Activated T-helper 2 cell treated with anti-CD3 and anti-CD28 coated beads, Interferon-gamma antibody, Interleukin-2, Interleukin-4, amounts not matched to agents 10 μg/mL and 5 μg/mL and 100 μg/mL, durations not matched to agents 14 hours and 24 hours and 36 hours (primary cell): ENCODE measurements around the gene SLC38A1. TPM values are rescaled to one million over a fixed set of nuclear protein-coding genes. Genes with fewer than 3 reads are reported as not detected.

Source experiments
- DNase-seq: peaks from one replicate; pipeline ENCODE4 v3.0.0; 2021; ENCODE audit warnings: low spot score
- H3K27ac Mint-ChIP-seq: one replicate; pipeline ENCODE4 v1.8.0; 2021; ENCODE audit warnings: mixed read lengths
- H3K27me3 Mint-ChIP-seq: one replicate; pipeline ENCODE4 v1.8.0; 2021; ENCODE audit warnings: low read depth, mixed read lengths
- H3K36me3 Mint-ChIP-seq: one replicate; pipeline ENCODE4 v1.8.0; 2021; ENCODE audit warnings: low read depth, mixed read lengths
- H3K4me1 Mint-ChIP-seq: one replicate; pipeline ENCODE4 v1.8.0; 2021; ENCODE audit warnings: low read depth, mixed read lengths
- H3K4me3 Mint-ChIP-seq: one replicate; pipeline ENCODE4 v1.8.0; 2021; ENCODE audit warnings: low read depth, mild to moderate bottlenecking, moderate library complexity, mixed read lengths
- H3K9me3 Mint-ChIP-seq: one replicate; pipeline ENCODE4 v1.8.0; 2021; ENCODE audit warnings: mixed read lengths
- intact Hi-C: fragments of 100-400 bp; cut with micrococcal nuclease; formaldehyde crosslinking; loops from one replicate; pipeline ENCODE4 v1.15.1; 2023
- total RNA-seq: library from RNA; stranded (reverse); gene quantifications from 2 replicates; pipeline ENCODE4 v1.2.3, GENCODE V29; 2022

SLC38A1 gene
- total RNA-seq, 1 donor from 2014 or later: 152 TPM

DNA sequence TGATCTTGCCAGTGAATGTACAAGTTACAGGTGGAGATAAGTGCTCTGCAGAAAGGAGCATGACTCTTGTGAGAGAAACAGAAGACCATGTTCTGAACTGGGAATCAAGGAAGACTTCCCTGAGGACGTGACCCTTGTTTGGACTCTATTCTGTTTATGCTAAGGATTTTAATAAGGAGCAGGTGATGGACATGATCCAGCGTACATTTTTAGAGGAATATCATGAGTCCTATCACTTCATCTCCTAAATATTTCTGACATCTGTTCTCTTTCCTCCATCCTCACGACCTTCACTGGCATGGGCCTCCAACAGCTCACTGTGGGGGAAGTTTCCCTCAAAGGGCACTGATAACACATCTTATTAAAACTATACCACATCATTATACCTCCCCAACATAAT is 7.9 kb upstream of the SLC38A1 start:
- Mint-ChIP-seq H3K36me3 (peaks cover 42% of the 10 kb centered on the region), H3K4me3 (no peak overlapping the region), H3K9me3 (peaks cover 2% of the 10 kb centered on the region), H3K27ac (no peak overlapping the region), H3K27me3 (no peaks in the 10 kb centered on the region), H3K4me1 (peaks cover 6% of the 10 kb centered on the region)
- no peak for DNase-seq
- intact Hi-C loops: no loop called here

DNA sequence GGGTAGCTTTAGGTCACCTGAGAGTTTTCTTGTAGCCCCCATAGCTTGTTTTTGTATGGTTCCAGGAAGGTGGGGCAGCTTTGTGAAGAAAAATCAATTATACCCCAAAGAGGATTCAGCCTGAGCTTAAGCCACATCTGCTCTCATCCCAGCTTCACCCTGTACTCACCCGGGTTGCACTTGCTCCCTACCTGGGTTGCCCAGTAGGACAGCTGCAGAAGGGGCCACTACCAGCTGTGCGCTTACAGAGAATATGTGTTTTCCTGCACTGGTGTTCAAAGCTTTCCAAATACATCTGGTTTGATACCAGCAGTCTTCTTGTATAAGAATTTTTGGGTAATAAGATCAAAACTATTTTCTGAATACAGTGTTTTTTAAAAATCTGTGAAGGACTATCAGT is 3.0 kb upstream of the SLC38A1 start:
- no peak for DNase-seq
- peaks cover 33% of the 10 kb centered on the region for H3K36me3 Mint-ChIP-seq
- H3K27me3 Mint-ChIP-seq: no peaks in the 10 kb centered on the region
- no peak overlapping the region for H3K27ac Mint-ChIP-seq
- intact Hi-C loops: no loop called here
- H3K4me3 Mint-ChIP-seq: no peak overlapping the region
- H3K9me3 Mint-ChIP-seq: no peaks in the 10 kb centered on the region
- H3K4me1 Mint-ChIP-seq: peaks cover 22% of the 10 kb centered on the region

DNA sequence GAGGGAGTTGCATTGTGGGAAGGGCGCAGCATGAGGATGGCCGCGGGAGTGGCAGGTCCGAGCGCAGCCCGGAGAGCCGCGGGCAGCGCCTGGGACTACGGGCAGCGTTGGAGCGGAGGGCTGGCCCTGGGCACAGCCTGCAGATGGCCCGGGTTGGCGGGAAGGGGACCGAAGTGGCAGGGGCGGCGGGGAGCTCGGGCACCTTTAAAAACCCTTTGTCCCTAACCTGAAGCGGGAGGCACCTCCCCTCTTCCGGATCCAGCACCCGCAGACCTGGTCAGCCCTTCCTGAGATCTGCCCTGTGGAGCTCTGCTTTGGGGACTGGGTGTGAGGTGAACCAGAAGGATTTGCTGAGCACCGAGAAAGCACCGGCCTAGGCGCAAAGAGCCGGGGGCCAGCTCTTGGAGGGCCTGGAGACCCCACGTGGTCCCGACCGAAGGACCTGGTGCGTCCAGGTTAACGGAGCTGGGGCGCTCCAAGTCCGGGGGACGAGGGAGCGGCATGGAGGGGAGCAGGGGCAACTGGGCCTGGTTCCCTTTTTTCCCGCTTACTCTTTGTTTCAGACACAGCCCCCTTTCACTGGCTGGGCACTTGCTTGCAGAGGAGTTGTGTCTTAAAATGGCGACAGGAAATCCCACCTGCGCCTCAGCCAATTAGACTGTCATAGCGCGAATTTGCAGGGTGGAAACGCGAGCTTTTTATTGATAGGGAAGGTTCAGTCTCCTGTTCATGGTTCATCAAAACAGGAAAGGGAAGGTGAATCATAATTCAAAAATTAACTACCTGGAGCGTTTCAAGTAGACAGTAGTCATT is 792 bp upstream of the SLC38A1 start:
- H3K4me1 Mint-ChIP-seq: peaks cover 22% of the 10 kb centered on the region
- H3K36me3 Mint-ChIP-seq: peaks cover 20% of the 10 kb centered on the region
- H3K27me3 Mint-ChIP-seq: no peaks in the 10 kb centered on the region
- intact Hi-C loops: loop anchor here (1.0 to 10.0 kb wide), 11 partner anchors 53 to 1438 kb away; partner anchors contain the start of genes ARID2 and RPAP3
- DNase-seq: peak; percentile 52
- no peak overlapping the region for H3K4me3 Mint-ChIP-seq
- no peak overlapping the region for H3K27ac Mint-ChIP-seq
- H3K9me3 Mint-ChIP-seq: no peaks in the 10 kb centered on the region

DNA sequence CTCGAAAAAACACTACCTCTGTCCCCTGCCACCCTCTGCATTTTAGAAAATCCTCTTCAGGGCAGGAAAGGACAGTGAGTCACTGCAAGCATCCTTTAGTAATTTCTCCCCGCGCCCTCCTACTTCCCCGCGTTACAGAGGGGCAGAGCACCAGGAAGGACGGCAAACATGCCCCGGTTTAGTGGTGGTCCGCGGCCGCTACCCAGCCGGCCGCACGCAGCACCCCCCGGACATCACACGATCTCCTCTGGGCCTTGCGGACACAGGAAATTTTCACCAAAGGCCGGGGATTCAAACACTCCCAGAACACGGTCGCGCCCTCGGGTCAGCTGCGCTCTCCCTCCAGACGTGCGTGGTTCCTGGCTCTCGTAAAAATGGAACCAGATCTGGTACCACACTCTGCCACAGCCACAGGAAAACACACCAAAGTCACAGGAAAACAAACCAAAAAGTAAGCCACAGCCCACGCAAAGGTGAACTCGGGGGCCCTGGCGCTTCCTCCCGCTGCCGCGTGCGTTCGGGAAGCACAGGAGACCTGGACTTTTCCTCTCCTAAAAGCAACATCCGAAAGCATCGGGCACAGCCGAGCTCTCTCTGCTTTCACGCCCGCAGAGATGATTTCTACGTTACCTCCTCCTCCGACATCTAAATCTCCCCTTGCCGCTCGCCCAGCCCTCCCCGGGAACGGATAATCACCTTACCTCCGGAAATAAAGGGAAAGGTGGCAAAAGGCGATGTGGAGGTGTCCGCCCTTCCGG is 839 bp downstream of the SLC38A1 start:
- intact Hi-C loops: loop anchor here (2.0 to 10.0 kb wide), 7 partner anchors 191 to 1439 kb away; partner anchors contain the start of genes ARID2 and RPAP3
- peak; percentile 30 for DNase-seq
- H3K9me3 Mint-ChIP-seq: no peaks in the 10 kb centered on the region
- no peak overlapping the region for H3K4me3 Mint-ChIP-seq
- H3K27ac Mint-ChIP-seq: no peak overlapping the region
- H3K4me1 Mint-ChIP-seq: peaks cover 30% of the 10 kb centered on the region
- peaks cover 19% of the 10 kb centered on the region for H3K36me3 Mint-ChIP-seq
- no peaks in the 10 kb centered on the region for H3K27me3 Mint-ChIP-seq

DNA sequence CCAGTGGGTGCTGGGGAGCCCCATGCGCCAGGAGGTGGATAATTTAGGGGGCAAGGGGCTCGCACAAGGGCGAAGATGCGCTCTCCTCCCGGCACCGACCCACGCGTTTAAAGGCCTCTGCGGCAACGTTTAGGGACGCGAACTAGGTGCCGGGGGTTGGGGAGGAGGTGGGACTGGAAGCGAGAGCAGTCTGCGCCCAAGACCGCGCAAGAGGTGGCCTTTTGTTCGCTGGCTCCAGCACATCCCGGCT is 1.3 kb downstream of the SLC38A1 start:
- intact Hi-C loops: loop anchor here (5.0 to 10.0 kb wide), 6 partner anchors 280 to 1440 kb away; partner anchors contain the start of genes ARID2 and RPAP3
- H3K27me3 Mint-ChIP-seq: no peaks in the 10 kb centered on the region
- H3K4me1 Mint-ChIP-seq: peaks cover 34% of the 10 kb centered on the region
- H3K36me3 Mint-ChIP-seq: peaks cover 21% of the 10 kb centered on the region
- peak; percentile 26 for DNase-seq
- no peaks in the 10 kb centered on the region for H3K9me3 Mint-ChIP-seq
- no peak overlapping the region for H3K27ac Mint-ChIP-seq
- H3K4me3 Mint-ChIP-seq: no peak overlapping the region

DNA sequence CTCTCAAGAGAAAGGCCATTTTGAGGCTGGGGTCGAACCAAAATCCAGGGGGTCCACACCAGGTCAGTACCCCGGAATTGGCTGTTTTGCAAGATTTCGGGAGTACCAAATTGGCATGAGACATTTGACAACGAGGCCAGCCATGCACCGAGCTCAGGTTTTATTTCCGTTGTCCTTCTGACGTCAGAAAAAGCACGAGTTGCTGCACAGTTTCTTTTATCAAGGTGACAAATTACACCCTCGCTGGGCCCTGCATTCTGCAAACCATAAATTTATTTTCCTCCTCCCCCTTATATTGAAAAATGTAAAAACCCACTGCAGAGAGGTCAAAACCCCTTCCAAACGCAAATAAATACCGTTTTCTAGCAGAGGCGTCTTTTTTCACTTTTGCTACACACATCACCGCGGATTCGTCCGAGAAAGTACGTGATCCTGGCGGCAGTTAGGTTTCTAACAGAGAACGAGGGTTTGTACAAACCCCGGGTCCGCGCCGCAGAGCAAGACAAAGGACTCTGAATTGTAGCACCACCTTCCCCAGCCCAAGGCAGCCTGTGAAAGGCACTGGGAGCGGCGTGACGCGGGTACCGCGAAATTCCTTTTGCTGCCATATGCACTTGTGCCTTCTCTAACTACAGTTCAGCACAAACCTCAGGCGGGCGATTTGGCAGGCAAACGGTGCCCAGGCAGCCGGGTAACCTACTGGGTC is 1.8 kb downstream of the SLC38A1 start:
- peak; percentile 54 for DNase-seq
- no peak overlapping the region for H3K4me3 Mint-ChIP-seq
- intact Hi-C loops: loop anchor here (5.0 to 10.0 kb wide), 6 partner anchors 280 to 1440 kb away; partner anchors contain the start of genes ARID2 and RPAP3
- H3K27me3 Mint-ChIP-seq: no peaks in the 10 kb centered on the region
- no peak overlapping the region for H3K27ac Mint-ChIP-seq
- H3K9me3 Mint-ChIP-seq: no peaks in the 10 kb centered on the region
- peaks cover 32% of the 10 kb centered on the region for H3K4me1 Mint-ChIP-seq
- peaks cover 19% of the 10 kb centered on the region for H3K36me3 Mint-ChIP-seq

- Mint-ChIP-seq H3K36me3 (peaks cover 23% of the 10 kb centered on the region), H3K4me1 (peaks cover 27% of the 10 kb centered on the region), H3K27me3 (no peaks in the 10 kb centered on the region), H3K4me3 (no peak overlapping the region), H3K27ac (no peak overlapping the region), H3K9me3 (no peaks in the 10 kb centered on the region)
- intact Hi-C loops: loop anchor here (5.0 to 10.0 kb wide), 6 partner anchors 281 to 1441 kb away; partner anchors contain the start of genes ARID2 and RPAP3
- no peak for DNase-seq
Observed at GRCh38 chr12:46266382-46266791, 2.5 kb downstream of the SLC38A1 start.

DNA sequence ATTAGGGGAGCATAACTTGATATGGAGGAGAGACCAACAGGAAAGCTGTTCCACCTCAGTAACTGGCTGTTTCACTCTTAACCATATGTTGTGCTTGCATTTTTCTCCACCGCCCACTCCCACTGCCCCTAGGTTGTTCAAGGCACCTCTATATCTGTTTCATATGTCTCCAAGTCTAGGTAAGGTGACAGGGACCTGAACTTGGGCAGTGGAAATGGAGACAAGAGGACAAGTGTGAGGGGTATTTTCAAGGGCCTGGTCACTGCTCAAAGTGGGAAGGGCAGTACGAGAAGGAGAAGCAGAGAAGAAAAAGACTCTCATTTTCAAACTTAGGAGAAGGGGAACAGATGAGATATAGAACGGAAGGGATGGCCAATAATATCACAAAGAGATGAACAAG is 3.1 kb downstream of the SLC38A1 start:
- intact Hi-C loops: loop anchor here (5.0 to 10.0 kb wide), 6 partner anchors 282 to 1442 kb away; partner anchors contain the start of genes ARID2 and RPAP3
- Mint-ChIP-seq H3K4me1 (peaks cover 20% of the 10 kb centered on the region), H3K4me3 (no peak overlapping the region), H3K9me3 (no peaks in the 10 kb centered on the region), H3K36me3 (peaks cover 17% of the 10 kb centered on the region), H3K27ac (no peak overlapping the region), H3K27me3 (no peaks in the 10 kb centered on the region)
- no peak for DNase-seq

- H3K27me3 Mint-ChIP-seq: no peaks in the 10 kb centered on the region
- no peak overlapping the region for H3K27ac Mint-ChIP-seq
- H3K9me3 Mint-ChIP-seq: no peaks in the 10 kb centered on the region
Observed at GRCh38 chr12:46265102-46265501, 3.7 kb downstream of the SLC38A1 start.

GRCh38 chr12:46264057-46264456 is 4.8 kb downstream of the SLC38A1 start:
- intact Hi-C loops: loop anchor here (10.0 kb wide), 2 partner anchors 539 to 951 kb away; partner anchors contain the start of gene ARID2
- peak overlapping the region; percentile 26 for H3K4me3 Mint-ChIP-seq
- H3K36me3 Mint-ChIP-seq: peaks cover 17% of the 10 kb centered on the region
- no peaks in the 10 kb centered on the region for H3K9me3 Mint-ChIP-seq
- H3K4me1 Mint-ChIP-seq: peaks cover 13% of the 10 kb centered on the region
- H3K27ac Mint-ChIP-seq: peak overlapping the region; percentile 13
- H3K27me3 Mint-ChIP-seq: no peaks in the 10 kb centered on the region
- no peak for DNase-seq

More at GRCh38 chr12:46265102-46265501, 3.7 kb downstream of the SLC38A1 start:
- Mint-ChIP-seq H3K36me3 (peaks cover 17% of the 10 kb centered on the region), H3K4me1 (peaks cover 16% of the 10 kb centered on the region), H3K4me3 (no peak overlapping the region)
- intact Hi-C loops: loop anchor here (5.0 to 10.0 kb wide), 6 partner anchors 282 to 1442 kb away; partner anchors contain the start of genes ARID2 and RPAP3
- DNase-seq: no peak

DNA sequence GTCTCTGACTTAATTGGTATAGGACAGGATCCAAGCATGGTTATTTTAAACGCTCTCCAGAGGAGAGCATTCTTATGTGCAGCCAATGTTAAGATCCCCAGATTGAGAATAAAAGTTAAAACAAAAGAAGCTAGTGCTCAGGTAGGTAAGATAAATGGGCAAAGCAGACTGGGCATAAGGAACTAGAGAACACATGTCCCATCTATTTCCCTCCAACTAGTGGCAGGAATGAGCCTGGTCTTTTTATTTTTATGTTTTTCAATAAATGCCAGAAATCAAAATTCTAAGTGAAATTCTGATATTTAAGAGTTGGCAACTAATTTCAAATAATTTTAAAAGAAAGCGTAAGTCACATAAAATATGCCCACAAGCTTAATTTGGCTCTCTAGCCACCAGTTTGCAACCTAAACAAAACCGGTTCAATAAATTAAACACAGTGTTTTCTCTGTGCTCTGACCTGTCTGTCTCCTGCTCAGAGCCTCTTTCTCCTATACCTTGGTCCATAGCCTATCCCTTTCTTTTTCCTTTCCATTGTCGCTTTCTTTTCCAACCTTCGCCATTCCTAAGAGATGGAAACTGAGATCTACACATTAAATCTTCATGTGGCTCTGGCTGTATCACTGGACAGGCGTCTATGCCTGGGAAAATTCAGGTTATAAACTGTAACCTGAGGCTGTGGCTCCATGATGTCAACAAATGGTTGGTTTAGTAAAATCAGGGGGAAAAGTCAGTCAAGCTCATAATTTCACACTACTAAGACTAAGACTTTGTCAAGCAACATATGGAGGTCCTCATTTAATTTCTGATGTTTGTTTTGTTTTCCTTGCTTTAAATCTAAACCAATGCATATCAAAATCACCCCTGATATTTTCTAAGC is 5.5 kb downstream of the SLC38A1 start:
- Mint-ChIP-seq H3K9me3 (no peaks in the 10 kb centered on the region), H3K27me3 (no peaks in the 10 kb centered on the region), H3K4me1 (peaks cover 13% of the 10 kb centered on the region), H3K4me3 (peak overlapping the region; percentile 26), H3K36me3 (peaks cover 13% of the 10 kb centered on the region), H3K27ac (peak overlapping the region; percentile 30)
- no peak for DNase-seq
- intact Hi-C loops: loop anchor here (10.0 kb wide), 2 partner anchors 539 to 951 kb away; partner anchors contain the start of gene ARID2
